NCI-H2171 (cell line): Measurements from ENCODE around the gene SPANXA1.
"Not testable (repeated sequence)": the region's sequence is repeated elsewhere in the genome, so short reads cannot be mapped to it uniquely, and the experiment has no call there.

Experiments used
- DNase-seq: peaks from one replicate; lab custom pipeline; 2025; lab: John Stamatoyannopoulos, UW

The SPANXA1 gene

GRCh38 chrX:141584638-141585037 is at the start of gene SPANXA1:
Gene SPANXA1, minus strand, starts transcription at chrX:141584738. Its CDS starts 60 bp downstream, at chrX:141584678.
- not testable (repeated sequence) for DNase-seq

- DNase-seq: no peak
These were observed 47.6 kb upstream of the SPANXA1 start for GRCh38 chrX:141632124-141632523.

- no peak for DNase-seq
These were observed 34.8 kb upstream of the SPANXA1 start for GRCh38 chrX:141619336-141619735.

- DNase-seq: no peak
These were observed 24.6 kb upstream of the SPANXA1 start for GRCh38 chrX:141609111-141609510.

GRCh38 chrX:141589408-141589807 is 4.9 kb upstream of the SPANXA1 start, which contains the start of gene SPANXA2:
Gene SPANXA2, plus strand, starts transcription at chrX:141589708. Its CDS starts 60 bp downstream, at chrX:141589768.
- not testable (repeated sequence) for DNase-seq

- DNase-seq: not testable (repeated sequence)
These were observed 42.0 kb downstream of the SPANXA1 start for GRCh38 chrX:141542551-141542950.
